Hematopoietic multipotent progenitor cell treated with erythropoietin and hydrocortisone succinate and interleukin-3 and kit ligand, for 17 days (in vitro differentiated cells): ENCODE results near the gene TM4SF5.

Source experiments
- DNase-seq: peaks from one replicate; pipeline ENCODE4 v3.0.0-alpha.2; 2015; ENCODE audit warnings: low spot score

The TM4SF5 gene

GRCh38 chr17:4771519-4772234 lies at the start of gene TM4SF5:
Gene TM4SF5 (plus strand): TSS chr17:4771886. CDS start chr17:4771923, 37 bp downstream.
- no peak for DNase-seq

GRCh38 chr17:4722678-4723240 lies 48.9 kb upstream of the TM4SF5 start:
- peak; percentile 36 for DNase-seq

GRCh38 chr17:4724650-4725049 lies 47.0 kb upstream of the TM4SF5 start:
- DNase-seq, result no peak

- no peak for DNase-seq
Measured at GRCh38 chr17:4725646-4726310, 45.9 kb upstream of the TM4SF5 start.

- peak; percentile 50 for DNase-seq
Measured at GRCh38 chr17:4728124-4728523, 43.6 kb upstream of the TM4SF5 start.

GRCh38 chr17:4733073-4733531 lies 38.6 kb upstream of the TM4SF5 start:
- no peak for DNase-seq

- DNase-seq, result no peak
Measured at GRCh38 chr17:4734857-4735475, 36.7 kb upstream of the TM4SF5 start.

GRCh38 chr17:4735876-4736651 lies 35.6 kb upstream of the TM4SF5 start:
- DNase-seq, result no peak

- DNase-seq, result no peak
Measured at GRCh38 chr17:4738136-4739121, 33.3 kb upstream of the TM4SF5 start.

- DNase-seq, result peak; percentile 61
Measured at GRCh38 chr17:4739122-4740024, 32.3 kb upstream of the TM4SF5 start, which contains the start of the genes CXCL16 and ZMYND15. Gene CXCL16 (minus strand): TSS chr17:4739928. CDS start chr17:4739339, 589 bp downstream. Gene ZMYND15 (plus strand): TSS chr17:4739833. CDS start chr17:4740549, 716 bp downstream.

GRCh38 chr17:4740025-4740351 lies 31.7 kb upstream of the TM4SF5 start:
- no peak for DNase-seq

GRCh38 chr17:4740584-4740983 lies 31.1 kb upstream of the TM4SF5 start:
- no peak for DNase-seq

GRCh38 chr17:4741544-4741943 lies 30.1 kb upstream of the TM4SF5 start:
- no peak for DNase-seq

GRCh38 chr17:4742133-4742532 lies 29.6 kb upstream of the TM4SF5 start:
- no peak for DNase-seq

GRCh38 chr17:4742629-4743028 lies 29.1 kb upstream of the TM4SF5 start:
- no peak for DNase-seq

- DNase-seq, result no peak
Measured at GRCh38 chr17:4743216-4743615, 28.5 kb upstream of the TM4SF5 start.

GRCh38 chr17:4743898-4744297 lies 27.8 kb upstream of the TM4SF5 start:
- DNase-seq, result no peak

- no peak for DNase-seq
Measured at GRCh38 chr17:4744999-4745969, 26.4 kb upstream of the TM4SF5 start.
